K562 (cell line): ENCODE results near the gene TBC1D5. TPM values are rescaled to one million over a fixed set of nuclear protein-coding genes. Genes with fewer than 3 reads are reported as not detected.

Source experiments
- ATAC-seq: fragments of 200-7000 bp; cut with Tn5 transposase; 3 replicates; pipeline ENCODE4 v1.9.1; 2020; ENCODE audit warnings: moderate library complexity
- BruUV-seq: library from RNA; stranded (reverse); fragments of 400-500 nt; replicated peaks from 2 replicates; lab custom pipeline; 2021; lab: Mats Ljungman, UMichigan
- CTCF ChIA-PET: fragments of 300-600 bp; formaldehyde crosslinking; extraction: SDS; loops from one replicate; lab custom pipeline; 2021; ENCODE audit warnings: low intra/inter-chr PET ratio; lab: Yijun Ruan, JAX
- POLR2A ChIA-PET: fragments of 300-600, 350-650 bp; sonication (Branson Sonifier 250); formaldehyde crosslinking; extraction: SDS; loops from one replicate; lab custom pipeline; 2021; ENCODE audit warnings: antibody characterized with exemption, inconsistent platforms; lab: Yijun Ruan, JAX
- DNase-seq, 4 experiments: peaks; one replicate each; pipeline versions ENCODE4 v3.0.0 to v3.0.0-alpha.2; 2011 to 2018; ENCODE audit warnings: low spot score in 3 of 4, mixed read lengths in 3 of 4; ENCODE audit errors: extremely low read depth in 1 of 4
- FAIRE-seq: peaks from 2 replicates; lab custom pipeline; 2011; peaks lifted over from hg19 to GRCh38; lab: Jason Lieb, UNC
- H2AFZ ChIP-seq: 2 replicates; pipeline ENCODE4 v1.6.0; 2011; ENCODE audit warnings: low read depth, low read length, control low read depth, inconsistent platforms
- H3K27ac ChIP-seq: fragments of 200-600 bp; 3 replicates; pipeline ENCODE4 v1.8.0; 2011; ENCODE audit warnings: low read depth, mild to moderate bottlenecking, control low read depth, inconsistent platforms, low read length, moderate library complexity, mixed read lengths; ENCODE audit errors: extremely low read depth
- H3K27me3 ChIP-seq, 2 experiments: fragments of 300-600 bp in 1 of 2; 2 replicates in 1 of 2; 3 replicates in 1 of 2; pipeline versions ENCODE4 v1.6.0 to v1.8.0; 2011; ENCODE audit warnings: inconsistent platforms in 2 of 2, low read length in 2 of 2, mild to moderate bottlenecking in 1 of 2, mixed read lengths in 1 of 2, moderate library complexity in 1 of 2; ENCODE audit not compliant: control insufficient read depth in 2 of 2, insufficient read depth in 2 of 2
- H3K36me3 ChIP-seq: fragments of 300-600 bp; 3 replicates; pipeline ENCODE4 v1.8.0; 2011; ENCODE audit warnings: mild to moderate bottlenecking, low read length, inconsistent platforms; ENCODE audit not compliant: control insufficient read depth, insufficient read depth
- H3K4me1 ChIP-seq, 2 experiments: fragments of 200-600 bp in 1 of 2; replicated peaks in 1 of 2; 2 replicates in 1 of 2; 3 replicates in 1 of 2; pipeline versions ENCODE4 v1.5.1 to v1.8.0; 2011; ENCODE audit warnings: inconsistent platforms in 2 of 2, low read length in 2 of 2, mild to moderate bottlenecking in 1 of 2, mixed read lengths in 1 of 2, moderate library complexity in 1 of 2; ENCODE audit not compliant: control insufficient read depth in 2 of 2, insufficient read depth in 2 of 2
- H3K4me2 ChIP-seq: 2 replicates; pipeline ENCODE4 v1.6.1; 2011; ENCODE audit warnings: low read length, control low read depth, inconsistent platforms, mixed read lengths; ENCODE audit not compliant: insufficient read depth
- H3K4me3 ChIP-seq: fragments of 200-600 bp; sonication (generic), shearing (Covaris generic); 2 replicates; pipeline ENCODE4 v1.5.1; 2016; ENCODE audit warnings: control low read depth, inconsistent platforms
- H3K79me2 ChIP-seq: fragments of 200-600 bp; 3 replicates; pipeline ENCODE4 v1.8.0; 2011; ENCODE audit warnings: low read length, inconsistent platforms; ENCODE audit not compliant: control insufficient read depth, insufficient read depth
- H3K9ac ChIP-seq, 2 experiments: 2 replicates each; pipeline versions ENCODE4 v1.6.0 to v1.6.1; 2011; ENCODE audit warnings: low read depth in 2 of 2, low read length in 2 of 2, control low read depth in 1 of 2, inconsistent platforms in 1 of 2, mild to moderate bottlenecking in 1 of 2, mixed read lengths in 1 of 2; ENCODE audit not compliant: insufficient read depth in 1 of 2
- H3K9me1 ChIP-seq: one replicate; pipeline ENCODE4 v1.6.0; 2011; ENCODE audit warnings: inconsistent platforms, mild to moderate bottlenecking, low read length, moderate library complexity; ENCODE audit not compliant: control insufficient read depth, insufficient read depth
- H3K9me3 ChIP-seq: replicated peaks from 2 replicates; pipeline ENCODE4 v1.5.1; 2011; ENCODE audit warnings: low read depth, low read length, inconsistent platforms; ENCODE audit not compliant: control insufficient read depth, insufficient read depth
- H4K20me1 ChIP-seq: replicated peaks from 2 replicates; pipeline ENCODE4 v1.6.1; 2011; ENCODE audit warnings: low read length, inconsistent platforms, mixed read lengths; ENCODE audit not compliant: control insufficient read depth, insufficient read depth
- DEAF1 ChIP-seq: fragments of 450-650 bp; formaldehyde crosslinking; IDR thresholded peaks from 2 replicates; pipeline ENCODE4 v1.4.0; 2020; ENCODE audit warnings: mild to moderate bottlenecking, moderate library complexity
- NRF1 ChIP-seq, 2 experiments: fragments of 450-650 bp; IDR thresholded peaks in 1 of 2; conservative IDR thresholded peaks in 1 of 2; 2 replicates each; pipeline ENCODE4 v1.6.1; 2014; ENCODE audit warnings: mild to moderate bottlenecking in 2 of 2
- SIRT6 ChIP-seq: IDR thresholded peaks from one replicate; pipeline ENCODE4 v1.6.1; 2012; ENCODE audit warnings: low read depth, mild to moderate bottlenecking, control low read depth, inconsistent platforms, low read length, moderate library complexity
- ZNF436 ChIP-seq: fragments of 250-450, 450-650 bp; sonication (Bioruptor Pico); formaldehyde crosslinking; IDR thresholded peaks from 2 replicates; pipeline ENCODE4 v1.7.0; 2020; ENCODE audit warnings: mild to moderate bottlenecking
- ZNF766 ChIP-seq: fragments of 200-800 bp; sonication (Bioruptor generic); conservative IDR thresholded peaks from 2 replicates; pipeline ENCODE4 v1.6.1; 2016; ENCODE audit warnings: missing genetic modification characterization, missing compliant biosample characterization
- ZSCAN32 ChIP-seq: fragments of 450-650 bp; formaldehyde crosslinking; IDR thresholded peaks from 2 replicates; pipeline ENCODE4 v1.4.0; 2020; ENCODE audit warnings: mild to moderate bottlenecking, moderate library complexity
- WGBS: fragments of 100-300 bp; shearing (Covaris generic); methylation state at CpG from one replicate; pipeline ENCODE4 v1.1.6; 2016; ENCODE audit warnings: low coverage, mixed read lengths; ENCODE audit not compliant: insufficient coverage; ENCODE audit errors: missing lambda C conversion rate; 5-methylcytosine and 5-hydroxymethylcytosine counted together
- in situ Hi-C: fragments of 300-500 bp; cut with MboI; formaldehyde crosslinking; loops from 4 replicates; pipeline ENCODE4 v1.15.0; 2018; ENCODE audit warnings: inconsistent platforms, mixed read lengths
- intact Hi-C: fragments of 100-400 bp; cut with micrococcal nuclease; formaldehyde crosslinking; loops from 2 replicates; pipeline ENCODE4 v1.14.2; 2022
- polyA plus RNA-seq, 8 experiments: library from polyadenylated mRNA; depleted of rRNA in 4 of 8; stranded (reverse) in 5 of 8; unstranded in 3 of 8; fragments of >200 nt; fragmentation: Nextera tagmentation in 2 of 8; fragmentation: Illumina TruSeq in 1 of 8; extraction: Ambion mirVana in 2 of 8; extraction: Trizol in 1 of 8; gene quantifications; 2 replicates each; pipeline versions ENCODE4 v1.2.1 to v1.2.3, GENCODE V29; 2011 to 2014; ENCODE audit warnings: inconsistent platforms in 1 of 8, missing spikeins in 1 of 8
- total RNA-seq, 7 experiments: library from RNA; depleted of rRNA in 6 of 7; stranded (reverse); fragments of >200 nt in 6 of 7; fragmentation: Illumina TruSeq in 2 of 7; extraction: Trizol in 2 of 7; gene quantifications; 2 replicates each; pipeline versions ENCODE4 v1.2.1 to v1.2.3, GENCODE V29; 2011 to 2021; ENCODE audit warnings: low replicate concordance in 1 of 7
- TF ChIP-seq, protein P1 (sequence below): sonication (generic); formaldehyde crosslinking; IDR thresholded peaks from 2 replicates; pipeline ENCODE4 v1.8.0; 2023; ENCODE audit warnings: mild to moderate bottlenecking, missing genetic modification reagents
- TF ChIP-seq, protein P2 (sequence below): sonication (generic); formaldehyde crosslinking; IDR thresholded peaks from 2 replicates; pipeline ENCODE4 v1.8.1; 2023; ENCODE audit warnings: mild to moderate bottlenecking, missing genetic modification reagents
- TF ChIP-seq, protein P3 (sequence below): fragments of 200-800 bp; sonication (Bioruptor generic); IDR thresholded peaks from 2 replicates; pipeline ENCODE4 v1.6.1; 2016; ENCODE audit warnings: missing genetic modification characterization, missing compliant biosample characterization

The TBC1D5 gene
- total and polyA plus RNA-seq, 9 of the 15 experiments (the other 6 are each of a cell fraction or from before 2014, with no cell fraction given), result 2.9 to 38.1 (median 25.6) TPM

DNA sequence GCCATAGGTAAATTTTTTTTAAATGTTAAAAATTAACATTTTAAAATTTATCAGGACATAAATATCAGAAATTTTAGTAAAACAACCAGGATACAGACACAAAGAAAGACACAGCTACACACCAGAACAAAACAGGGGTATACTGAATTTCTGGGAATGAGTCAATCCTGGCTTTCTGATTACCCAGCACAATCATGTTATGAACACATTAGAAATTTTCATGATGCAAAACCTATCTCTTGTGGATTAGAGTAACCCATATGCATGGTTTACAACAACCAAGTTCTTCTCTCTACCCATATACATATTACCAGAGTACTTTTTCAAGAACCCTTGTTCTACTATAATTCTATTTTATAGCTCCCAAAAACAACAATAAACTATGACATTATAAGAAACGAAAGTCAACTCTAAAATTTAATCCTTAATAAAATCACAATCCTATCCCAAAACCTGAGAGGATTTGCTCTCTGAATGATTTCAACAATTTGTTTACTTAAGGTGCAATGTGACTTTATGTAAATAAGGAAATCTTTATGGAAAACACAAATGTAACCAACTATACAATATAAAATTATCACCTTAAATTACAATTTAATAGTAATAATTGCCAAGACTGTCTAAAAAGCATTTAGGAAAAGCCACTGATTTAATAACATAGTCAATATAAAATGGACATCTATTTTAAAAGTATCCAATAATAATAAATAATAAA lies 184.5 kb downstream of the TBC1D5 start:
- H3K36me3 ChIP-seq, result no peaks in the 10 kb centered on the region
- BruUV-seq, result no TSS peak
- TF ChIP-seq ZNF436 (CRISPR knock-in tag) (no peak), ZSCAN32 (CRISPR knock-in tag) (no peak), DEAF1 (CRISPR knock-in tag) (no peak), ZNF766 (CRISPR knock-in tag) (no peak), NRF1 (conservative IDR thresholded peaks at IDR 0.05 in 1 of 2, IDR thresholded peaks at IDR 0.05 in 1 of 2) (no peak), SIRT6 (no peak)
- TF ChIP-seq, protein P1, sequence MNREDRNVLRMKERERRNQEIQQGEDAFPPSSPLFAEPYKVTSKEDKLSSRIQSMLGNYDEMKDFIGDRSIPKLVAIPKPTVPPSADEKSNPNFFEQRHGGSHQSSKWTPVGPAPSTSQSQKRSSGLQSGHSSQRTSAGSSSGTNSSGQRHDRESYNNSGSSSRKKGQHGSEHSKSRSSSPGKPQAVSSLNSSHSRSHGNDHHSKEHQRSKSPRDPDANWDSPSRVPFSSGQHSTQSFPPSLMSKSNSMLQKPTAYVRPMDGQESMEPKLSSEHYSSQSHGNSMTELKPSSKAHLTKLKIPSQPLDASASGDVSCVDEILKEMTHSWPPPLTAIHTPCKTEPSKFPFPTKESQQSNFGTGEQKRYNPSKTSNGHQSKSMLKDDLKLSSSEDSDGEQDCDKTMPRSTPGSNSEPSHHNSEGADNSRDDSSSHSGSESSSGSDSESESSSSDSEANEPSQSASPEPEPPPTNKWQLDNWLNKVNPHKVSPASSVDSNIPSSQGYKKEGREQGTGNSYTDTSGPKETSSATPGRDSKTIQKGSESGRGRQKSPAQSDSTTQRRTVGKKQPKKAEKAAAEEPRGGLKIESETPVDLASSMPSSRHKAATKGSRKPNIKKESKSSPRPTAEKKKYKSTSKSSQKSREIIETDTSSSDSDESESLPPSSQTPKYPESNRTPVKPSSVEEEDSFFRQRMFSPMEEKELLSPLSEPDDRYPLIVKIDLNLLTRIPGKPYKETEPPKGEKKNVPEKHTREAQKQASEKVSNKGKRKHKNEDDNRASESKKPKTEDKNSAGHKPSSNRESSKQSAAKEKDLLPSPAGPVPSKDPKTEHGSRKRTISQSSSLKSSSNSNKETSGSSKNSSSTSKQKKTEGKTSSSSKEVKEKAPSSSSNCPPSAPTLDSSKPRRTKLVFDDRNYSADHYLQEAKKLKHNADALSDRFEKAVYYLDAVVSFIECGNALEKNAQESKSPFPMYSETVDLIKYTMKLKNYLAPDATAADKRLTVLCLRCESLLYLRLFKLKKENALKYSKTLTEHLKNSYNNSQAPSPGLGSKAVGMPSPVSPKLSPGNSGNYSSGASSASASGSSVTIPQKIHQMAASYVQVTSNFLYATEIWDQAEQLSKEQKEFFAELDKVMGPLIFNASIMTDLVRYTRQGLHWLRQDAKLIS (CRISPR knock-in tag), result no peak
- TF ChIP-seq, protein P2, sequence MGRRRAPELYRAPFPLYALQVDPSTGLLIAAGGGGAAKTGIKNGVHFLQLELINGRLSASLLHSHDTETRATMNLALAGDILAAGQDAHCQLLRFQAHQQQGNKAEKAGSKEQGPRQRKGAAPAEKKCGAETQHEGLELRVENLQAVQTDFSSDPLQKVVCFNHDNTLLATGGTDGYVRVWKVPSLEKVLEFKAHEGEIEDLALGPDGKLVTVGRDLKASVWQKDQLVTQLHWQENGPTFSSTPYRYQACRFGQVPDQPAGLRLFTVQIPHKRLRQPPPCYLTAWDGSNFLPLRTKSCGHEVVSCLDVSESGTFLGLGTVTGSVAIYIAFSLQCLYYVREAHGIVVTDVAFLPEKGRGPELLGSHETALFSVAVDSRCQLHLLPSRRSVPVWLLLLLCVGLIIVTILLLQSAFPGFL, result no peak
- TF ChIP-seq, protein P3, sequence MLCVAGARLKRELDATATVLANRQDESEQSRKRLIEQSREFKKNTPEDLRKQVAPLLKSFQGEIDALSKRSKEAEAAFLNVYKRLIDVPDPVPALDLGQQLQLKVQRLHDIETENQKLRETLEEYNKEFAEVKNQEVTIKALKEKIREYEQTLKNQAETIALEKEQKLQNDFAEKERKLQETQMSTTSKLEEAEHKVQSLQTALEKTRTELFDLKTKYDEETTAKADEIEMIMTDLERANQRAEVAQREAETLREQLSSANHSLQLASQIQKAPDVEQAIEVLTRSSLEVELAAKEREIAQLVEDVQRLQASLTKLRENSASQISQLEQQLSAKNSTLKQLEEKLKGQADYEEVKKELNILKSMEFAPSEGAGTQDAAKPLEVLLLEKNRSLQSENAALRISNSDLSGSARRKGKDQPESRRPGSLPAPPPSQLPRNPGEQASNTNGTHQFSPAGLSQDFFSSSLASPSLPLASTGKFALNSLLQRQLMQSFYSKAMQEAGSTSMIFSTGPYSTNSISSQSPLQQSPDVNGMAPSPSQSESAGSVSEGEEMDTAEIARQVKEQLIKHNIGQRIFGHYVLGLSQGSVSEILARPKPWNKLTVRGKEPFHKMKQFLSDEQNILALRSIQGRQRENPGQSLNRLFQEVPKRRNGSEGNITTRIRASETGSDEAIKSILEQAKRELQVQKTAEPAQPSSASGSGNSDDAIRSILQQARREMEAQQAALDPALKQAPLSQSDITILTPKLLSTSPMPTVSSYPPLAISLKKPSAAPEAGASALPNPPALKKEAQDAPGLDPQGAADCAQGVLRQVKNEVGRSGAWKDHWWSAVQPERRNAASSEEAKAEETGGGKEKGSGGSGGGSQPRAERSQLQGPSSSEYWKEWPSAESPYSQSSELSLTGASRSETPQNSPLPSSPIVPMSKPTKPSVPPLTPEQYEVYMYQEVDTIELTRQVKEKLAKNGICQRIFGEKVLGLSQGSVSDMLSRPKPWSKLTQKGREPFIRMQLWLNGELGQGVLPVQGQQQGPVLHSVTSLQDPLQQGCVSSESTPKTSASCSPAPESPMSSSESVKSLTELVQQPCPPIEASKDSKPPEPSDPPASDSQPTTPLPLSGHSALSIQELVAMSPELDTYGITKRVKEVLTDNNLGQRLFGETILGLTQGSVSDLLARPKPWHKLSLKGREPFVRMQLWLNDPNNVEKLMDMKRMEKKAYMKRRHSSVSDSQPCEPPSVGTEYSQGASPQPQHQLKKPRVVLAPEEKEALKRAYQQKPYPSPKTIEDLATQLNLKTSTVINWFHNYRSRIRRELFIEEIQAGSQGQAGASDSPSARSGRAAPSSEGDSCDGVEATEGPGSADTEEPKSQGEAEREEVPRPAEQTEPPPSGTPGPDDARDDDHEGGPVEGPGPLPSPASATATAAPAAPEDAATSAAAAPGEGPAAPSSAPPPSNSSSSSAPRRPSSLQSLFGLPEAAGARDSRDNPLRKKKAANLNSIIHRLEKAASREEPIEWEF (CRISPR knock-in tag), result no peak

More for the DNA sequence above, 184.5 kb downstream of the TBC1D5 start:
- FAIRE-seq, result no peak
- intact Hi-C loops, result no loop called here
- no peaks in the 10 kb centered on the region for H3K9me1 ChIP-seq
- H3K27me3 ChIP-seq, result no peaks in the 10 kb centered on the region
- no peak overlapping the region for H3K9ac ChIP-seq
- ATAC-seq, result no peak
- no peaks in the 10 kb centered on the region for H4K20me1 ChIP-seq
- ChIA-PET POLR2A (no interaction called here), CTCF (no interaction called here)
- 22% methylated on average over 1 of the region's 1 CpG for WGBS
- in situ Hi-C loops, result no loop called here
- no peaks in the 10 kb centered on the region for H3K9me3 ChIP-seq
- H3K4me1 ChIP-seq, result no peaks in the 10 kb centered on the region; a peak in 1 of 5 replicates
- no peak overlapping the region for H3K4me3 ChIP-seq
- no peaks in the 10 kb centered on the region for H3K79me2 ChIP-seq
- H2AFZ ChIP-seq, result no peak overlapping the region
- no peak overlapping the region for H3K4me2 ChIP-seq
- DNase-seq, result no peak
- no peak overlapping the region for H3K27ac ChIP-seq
